Cardiac muscle cell (in vitro differentiated cells and primary cell): ENCODE measurements around the gene MYL4. TPM values are rescaled to one million over a fixed set of nuclear protein-coding genes. Genes with fewer than 3 reads are reported as not detected.

Experiments used
- DNase-seq, 2 donors: peaks; one replicate each; pipeline versions ENCODE4 v3.0.0 to v3.0.0-alpha.2; 2010 to 2017; ENCODE audit warnings: low read depth in 1 of 2, low spot score in 1 of 2
- H3K27ac ChIP-seq: fragments of 200-600 bp; sonication (generic); 2 replicates; pipeline ENCODE4 v1.5.1; 2016
- H3K27me3 ChIP-seq: fragments of 200-600 bp; sonication (generic); 2 replicates; pipeline ENCODE4 v1.6.0; 2016; ENCODE audit warnings: control low read depth
- H3K36me3 ChIP-seq: fragments of 200-600 bp; sonication (generic); 2 replicates; pipeline ENCODE4 v1.5.1; 2016; ENCODE audit warnings: control low read depth
- H3K4me1 ChIP-seq: fragments of 200-600 bp; sonication (generic); 2 replicates; pipeline ENCODE4 v1.8.1; 2017; ENCODE audit warnings: low read depth, mild to moderate bottlenecking, mixed run types
- H3K4me3 ChIP-seq: fragments of 200-600 bp; sonication (generic); 2 replicates; pipeline ENCODE4 v1.5.1; 2016; ENCODE audit warnings: mild to moderate bottlenecking
- H3K9me3 ChIP-seq: fragments of 200-600 bp; sonication (generic); 2 replicates; pipeline ENCODE4 v1.5.1; 2017; ENCODE audit warnings: low read depth, mild to moderate bottlenecking, control low read depth
- polyA plus RNA-seq: library from polyadenylated mRNA; unstranded; fragments of >200 nt; fragmentation: Nextera tagmentation; extraction: Ambion mirVana; gene quantifications from 2 replicates; pipeline ENCODE4 v1.2.1, GENCODE V29; 2016
- total RNA-seq: library from RNA; depleted of rRNA; stranded (reverse); fragments of >200 nt; gene quantifications from 2 replicates; pipeline ENCODE4 v1.2.3, GENCODE V29; 2016
- TF ChIP-seq, protein P1 (sequence below): IDR thresholded peaks from 2 replicates; pipeline ENCODE4 v1.5.1; 2012; ENCODE audit warnings: low read depth, mild to moderate bottlenecking, low read length

MYL4 gene
- total and polyA plus RNA-seq, 2 experiments from 2014 or later = 2,925 to 5,148 TPM

DNA sequence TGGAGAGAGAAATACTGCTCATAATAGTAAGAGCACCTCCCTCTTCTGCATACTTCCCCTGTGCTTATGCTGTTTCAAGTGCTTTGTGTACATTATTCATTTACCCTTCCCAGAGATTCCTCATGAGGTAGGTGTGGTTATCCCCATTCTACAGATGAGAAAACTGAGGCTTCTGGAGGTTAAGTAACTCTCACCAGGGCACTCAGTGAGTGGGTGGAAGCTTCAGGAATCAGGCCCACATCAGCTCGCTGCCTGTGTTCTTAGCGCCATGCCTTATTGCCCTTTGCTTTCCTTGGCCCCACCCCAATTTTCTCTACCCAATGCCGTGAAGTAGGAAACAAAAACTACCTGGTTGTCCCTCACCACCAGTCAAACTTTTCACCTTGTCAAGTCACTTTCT is 26.4 kb downstream of the MYL4 start:
- TF ChIP-seq, protein P1, sequence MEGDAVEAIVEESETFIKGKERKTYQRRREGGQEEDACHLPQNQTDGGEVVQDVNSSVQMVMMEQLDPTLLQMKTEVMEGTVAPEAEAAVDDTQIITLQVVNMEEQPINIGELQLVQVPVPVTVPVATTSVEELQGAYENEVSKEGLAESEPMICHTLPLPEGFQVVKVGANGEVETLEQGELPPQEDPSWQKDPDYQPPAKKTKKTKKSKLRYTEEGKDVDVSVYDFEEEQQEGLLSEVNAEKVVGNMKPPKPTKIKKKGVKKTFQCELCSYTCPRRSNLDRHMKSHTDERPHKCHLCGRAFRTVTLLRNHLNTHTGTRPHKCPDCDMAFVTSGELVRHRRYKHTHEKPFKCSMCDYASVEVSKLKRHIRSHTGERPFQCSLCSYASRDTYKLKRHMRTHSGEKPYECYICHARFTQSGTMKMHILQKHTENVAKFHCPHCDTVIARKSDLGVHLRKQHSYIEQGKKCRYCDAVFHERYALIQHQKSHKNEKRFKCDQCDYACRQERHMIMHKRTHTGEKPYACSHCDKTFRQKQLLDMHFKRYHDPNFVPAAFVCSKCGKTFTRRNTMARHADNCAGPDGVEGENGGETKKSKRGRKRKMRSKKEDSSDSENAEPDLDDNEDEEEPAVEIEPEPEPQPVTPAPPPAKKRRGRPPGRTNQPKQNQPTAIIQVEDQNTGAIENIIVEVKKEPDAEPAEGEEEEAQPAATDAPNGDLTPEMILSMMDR = no peak
- H3K4me1 ChIP-seq = peaks cover 15% of the 10 kb centered on the region
- no peaks in the 10 kb centered on the region for H3K27me3 ChIP-seq
- peaks cover 13% of the 10 kb centered on the region for H3K36me3 ChIP-seq
- DNase-seq = no peak
- no peaks in the 10 kb centered on the region for H3K9me3 ChIP-seq
- no peak overlapping the region for H3K27ac ChIP-seq
- no peak overlapping the region for H3K4me3 ChIP-seq

DNA sequence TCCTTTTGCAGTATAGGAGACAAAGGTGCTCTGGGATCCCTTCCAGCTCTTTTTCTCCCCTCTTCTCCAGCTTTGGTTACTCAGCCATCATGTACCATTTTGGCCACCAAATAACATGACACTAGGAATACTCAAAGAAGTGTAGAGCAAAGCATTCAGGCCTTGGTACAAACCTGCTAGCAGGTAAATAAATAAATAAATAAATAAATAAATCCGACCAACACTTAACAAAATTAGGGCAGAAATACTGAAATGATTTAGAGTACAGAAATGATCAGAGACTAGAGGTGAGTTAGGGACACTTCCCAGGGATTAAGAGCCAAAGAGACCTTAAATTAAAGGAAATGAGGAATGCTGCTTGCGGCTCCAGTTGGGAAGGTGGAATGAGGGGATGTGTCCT is 26.8 kb downstream of the MYL4 start:
- Histone ChIP-seq H3K9me3 (no peaks in the 10 kb centered on the region), H3K4me3 (no peak overlapping the region), H3K4me1 (peaks cover 14% of the 10 kb centered on the region), H3K36me3 (peaks cover 13% of the 10 kb centered on the region), H3K27ac (no peak overlapping the region), H3K27me3 (no peaks in the 10 kb centered on the region)
- DNase-seq = no peak
- TF ChIP-seq, protein P1 = no peak

DNA sequence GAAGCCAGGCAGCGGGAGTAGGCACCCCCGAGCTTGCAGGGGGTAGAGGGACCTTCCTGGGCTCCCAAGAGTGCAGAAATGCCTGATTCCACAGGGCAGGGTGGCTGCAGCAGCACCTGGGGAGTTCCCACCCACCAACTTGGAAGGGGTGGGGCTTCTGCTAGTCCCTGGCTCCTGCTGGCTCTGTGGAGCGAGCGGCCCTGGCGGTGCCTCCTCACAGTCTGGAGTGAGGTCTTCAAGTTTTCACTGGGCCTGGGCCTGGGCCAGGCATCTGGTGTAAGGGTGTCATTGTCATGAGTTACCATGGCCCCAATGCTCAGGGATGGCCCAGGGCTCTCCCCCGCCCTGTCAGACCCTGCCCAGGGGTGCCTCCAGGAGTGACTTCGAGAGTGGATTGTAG is 28.7 kb downstream of the MYL4 start:
- TF ChIP-seq, protein P1 = no peak
- H3K27ac ChIP-seq = no peak overlapping the region
- peaks cover 14% of the 10 kb centered on the region for H3K4me1 ChIP-seq
- peaks cover 21% of the 10 kb centered on the region for H3K36me3 ChIP-seq
- DNase-seq = no peak
- no peaks in the 10 kb centered on the region for H3K9me3 ChIP-seq
- H3K4me3 ChIP-seq = no peak overlapping the region
- no peaks in the 10 kb centered on the region for H3K27me3 ChIP-seq

DNA sequence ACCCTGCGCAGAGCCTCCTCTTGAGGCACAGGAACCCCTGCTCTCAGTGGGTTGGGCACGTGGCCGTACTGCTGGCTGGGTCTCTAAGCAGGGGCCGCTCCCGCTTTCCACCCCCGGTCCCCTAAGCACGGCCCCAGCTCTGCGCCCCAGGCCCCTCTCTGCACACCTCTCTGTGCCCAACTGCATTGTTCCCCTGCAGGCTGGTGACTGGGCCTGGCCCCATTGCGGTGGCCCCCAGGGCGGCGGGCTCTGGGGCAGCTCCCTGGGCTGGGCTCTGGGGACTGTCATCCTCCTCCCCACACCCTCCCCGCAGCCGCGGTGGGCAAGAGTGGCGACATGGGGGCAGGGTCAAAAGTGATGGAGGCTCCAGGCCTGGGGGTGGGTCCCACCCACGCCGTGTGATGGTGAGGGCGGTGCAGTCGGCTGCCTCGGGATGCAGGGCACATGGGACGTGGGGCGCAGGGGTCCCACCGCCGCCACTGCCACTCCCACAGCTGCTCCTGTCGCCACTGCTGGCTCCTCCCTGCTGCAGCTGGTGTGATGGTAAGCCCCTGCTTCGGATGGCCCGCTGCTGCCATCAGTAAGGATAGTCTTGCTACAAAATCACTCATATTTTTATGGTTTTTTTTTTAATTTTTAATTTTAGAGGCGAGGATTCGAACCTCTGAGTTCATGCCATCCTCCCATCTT is 29.3 kb downstream of the MYL4 start:
- H3K27me3 ChIP-seq = no peaks in the 10 kb centered on the region

DNA sequence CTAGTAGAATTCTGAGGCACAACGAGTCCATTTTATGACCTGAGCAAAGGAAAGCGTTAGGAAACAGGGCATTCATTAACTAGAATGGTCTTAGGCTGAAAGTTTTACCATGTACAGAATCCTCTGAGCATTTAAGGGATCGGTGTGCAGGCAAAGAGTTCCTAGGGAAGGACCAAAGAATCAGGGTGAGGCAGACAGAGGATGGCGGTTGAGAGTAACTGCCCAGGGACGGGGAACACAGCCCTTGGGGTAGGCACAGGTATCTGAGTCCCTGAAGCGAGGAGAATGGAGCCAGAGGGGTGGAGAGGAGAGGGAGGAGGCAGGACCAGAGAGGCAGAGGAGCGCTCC is 30.4 kb downstream of the MYL4 start:
- Histone ChIP-seq H3K27me3 (no peaks in the 10 kb centered on the region), H3K9me3 (no peaks in the 10 kb centered on the region), H3K27ac (peak overlapping the region; percentile 75), H3K36me3 (peaks cover 30% of the 10 kb centered on the region), H3K4me1 (peaks cover 14% of the 10 kb centered on the region), H3K4me3 (no peak overlapping the region)
- TF ChIP-seq, protein P1 = no peak
- DNase-seq = no peak

More for the DNA sequence above, 29.3 kb downstream of the MYL4 start:
- no peaks in the 10 kb centered on the region for H3K9me3 ChIP-seq
- DNase-seq = no peak
- peaks cover 14% of the 10 kb centered on the region for H3K4me1 ChIP-seq
- peaks cover 24% of the 10 kb centered on the region for H3K36me3 ChIP-seq
- TF ChIP-seq, protein P1 = no peak
- peak overlapping the region; percentile 75 for H3K27ac ChIP-seq
- no peak overlapping the region for H3K4me3 ChIP-seq
